Progenitor cell of endocrine pancreas (in vitro differentiated cells): ENCODE data around the gene PAX5. TPM values are rescaled to one million over a fixed set of nuclear protein-coding genes. Genes with fewer than 3 reads are reported as not detected.
A peak's percentile ranks its signal among the peaks of the same experiment; 100 is the strongest.

Experiments used
- DNase-seq: peaks from one replicate; pipeline ENCODE4 v3.0.0; 2021; ENCODE audit warnings: low spot score; ENCODE audit not compliant: unreplicated experiment
- H3K27ac Mint-ChIP-seq: 2 replicates; pipeline ENCODE4 v1.8.0; 2021; ENCODE audit warnings: mild to moderate bottlenecking, moderate library complexity, mixed read lengths
- H3K27me3 Mint-ChIP-seq: 2 replicates; pipeline ENCODE4 v1.8.0; 2021; ENCODE audit warnings: mixed read lengths
- H3K36me3 Mint-ChIP-seq: 2 replicates; pipeline ENCODE4 v1.8.0; 2022; ENCODE audit warnings: mixed read lengths; ENCODE audit not compliant: insufficient read depth
- H3K4me1 Mint-ChIP-seq: 2 replicates; pipeline ENCODE4 v1.8.0; 2021; ENCODE audit warnings: low read depth, mixed read lengths
- H3K4me3 Mint-ChIP-seq: 2 replicates; pipeline ENCODE4 v1.8.0; 2021; ENCODE audit warnings: low read depth, mild to moderate bottlenecking, moderate library complexity, mixed read lengths
- H3K9me3 Mint-ChIP-seq: 2 replicates; pipeline ENCODE4 v1.8.0; 2021; ENCODE audit warnings: low read depth, mixed read lengths
- total RNA-seq: library from RNA; stranded (reverse); gene quantifications from 2 replicates; pipeline ENCODE4 v1.2.1, GENCODE V29; 2021
- TF ChIP-seq, protein P1 (sequence below): fragments of 200-600 bp; sonication (generic); IDR thresholded peaks from one replicate; pipeline ENCODE4 v1.5.0; 2021; ENCODE audit warnings: antibody characterized with exemption, mild to moderate bottlenecking; ENCODE audit not compliant: unreplicated experiment

The PAX5 gene
- total RNA-seq, 1 donor from 2014 or later: not detected

DNA sequence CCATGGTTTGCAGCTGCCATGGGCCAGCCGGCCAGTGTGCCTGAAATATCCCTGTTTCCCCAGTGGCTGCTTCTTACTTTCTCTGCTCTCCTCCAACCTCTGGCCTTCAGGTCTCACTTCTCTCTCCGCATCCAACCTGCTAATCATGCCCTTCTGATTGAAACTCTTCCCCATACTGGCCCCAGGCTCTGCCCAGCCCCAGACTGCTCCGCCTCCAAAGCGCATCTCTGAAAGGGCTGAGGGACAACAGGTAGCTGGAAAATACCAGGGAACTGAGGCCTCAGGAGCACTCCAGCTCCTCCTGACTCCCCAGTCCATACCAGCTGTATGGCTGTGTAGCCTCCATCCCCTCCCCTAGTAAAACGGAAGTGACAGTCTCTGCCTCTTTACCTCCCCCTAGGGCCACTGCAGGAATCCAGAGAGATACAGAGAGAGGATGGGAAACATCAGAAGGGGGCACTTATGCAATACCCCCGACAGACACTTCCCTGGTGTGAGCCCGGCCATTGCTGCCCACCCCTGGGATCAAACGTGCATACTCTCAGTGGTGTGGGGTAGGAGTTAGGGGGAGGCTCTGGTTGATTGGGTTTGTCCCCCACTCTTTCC lies 34.2 kb downstream of the PAX5 start:
- peaks cover 1% of the 10 kb centered on the region for H3K4me1 Mint-ChIP-seq
- H3K36me3 Mint-ChIP-seq: no peaks in the 10 kb centered on the region
- TF ChIP-seq, protein P1, sequence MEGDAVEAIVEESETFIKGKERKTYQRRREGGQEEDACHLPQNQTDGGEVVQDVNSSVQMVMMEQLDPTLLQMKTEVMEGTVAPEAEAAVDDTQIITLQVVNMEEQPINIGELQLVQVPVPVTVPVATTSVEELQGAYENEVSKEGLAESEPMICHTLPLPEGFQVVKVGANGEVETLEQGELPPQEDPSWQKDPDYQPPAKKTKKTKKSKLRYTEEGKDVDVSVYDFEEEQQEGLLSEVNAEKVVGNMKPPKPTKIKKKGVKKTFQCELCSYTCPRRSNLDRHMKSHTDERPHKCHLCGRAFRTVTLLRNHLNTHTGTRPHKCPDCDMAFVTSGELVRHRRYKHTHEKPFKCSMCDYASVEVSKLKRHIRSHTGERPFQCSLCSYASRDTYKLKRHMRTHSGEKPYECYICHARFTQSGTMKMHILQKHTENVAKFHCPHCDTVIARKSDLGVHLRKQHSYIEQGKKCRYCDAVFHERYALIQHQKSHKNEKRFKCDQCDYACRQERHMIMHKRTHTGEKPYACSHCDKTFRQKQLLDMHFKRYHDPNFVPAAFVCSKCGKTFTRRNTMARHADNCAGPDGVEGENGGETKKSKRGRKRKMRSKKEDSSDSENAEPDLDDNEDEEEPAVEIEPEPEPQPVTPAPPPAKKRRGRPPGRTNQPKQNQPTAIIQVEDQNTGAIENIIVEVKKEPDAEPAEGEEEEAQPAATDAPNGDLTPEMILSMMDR: no peak
- DNase-seq: no peak
- peaks cover 96% of the 10 kb centered on the region for H3K27me3 Mint-ChIP-seq
- H3K9me3 Mint-ChIP-seq: no peaks in the 10 kb centered on the region
- no peak overlapping the region for H3K4me3 Mint-ChIP-seq
- no peak overlapping the region for H3K27ac Mint-ChIP-seq

DNA sequence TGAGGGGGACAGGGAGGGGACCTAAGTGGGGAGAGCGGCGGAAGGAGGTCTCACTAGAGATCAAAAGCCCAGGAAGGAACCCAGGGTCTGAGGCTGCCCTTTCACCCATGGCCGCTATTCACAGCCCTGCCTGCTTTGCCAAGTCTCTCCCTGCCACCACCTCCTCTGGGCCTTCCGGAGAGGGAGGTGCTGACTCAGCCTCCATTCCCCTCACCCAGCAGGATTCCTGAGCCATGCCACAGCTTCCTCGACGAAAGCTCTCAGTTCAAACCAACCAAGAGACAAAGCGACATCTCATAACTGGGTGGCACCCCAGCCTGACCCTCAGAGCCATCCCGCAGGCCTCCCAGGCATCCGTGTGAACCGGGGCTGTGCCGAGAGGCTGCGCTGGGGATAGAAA lies 36.7 kb downstream of the PAX5 start:
- Mint-ChIP-seq H3K9me3 (no peaks in the 10 kb centered on the region), H3K36me3 (no peaks in the 10 kb centered on the region), H3K27ac (no peak overlapping the region), H3K27me3 (peaks cover 93% of the 10 kb centered on the region), H3K4me1 (no peaks in the 10 kb centered on the region), H3K4me3 (no peak overlapping the region)
- no peak for DNase-seq
- TF ChIP-seq, protein P1: no peak

DNA sequence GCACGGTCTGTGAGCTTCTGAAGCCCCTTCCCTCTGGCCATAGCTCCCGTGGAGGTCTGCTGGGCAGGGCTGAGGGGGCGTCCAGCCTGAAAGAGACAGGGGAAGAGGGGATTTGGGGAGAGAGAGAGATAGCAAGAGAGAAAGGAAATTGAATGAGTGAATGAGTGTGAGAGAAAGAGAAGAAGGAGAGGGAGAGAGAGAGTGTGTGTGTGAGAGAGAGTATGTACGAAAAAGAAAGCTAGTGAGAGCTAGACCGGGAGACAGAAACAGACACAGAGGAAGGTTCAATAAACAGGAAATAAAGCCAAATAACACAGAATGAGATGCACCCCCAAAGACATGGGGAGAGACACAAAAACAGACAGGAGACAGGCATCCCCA lies 37.4 kb downstream of the PAX5 start:
- H3K36me3 Mint-ChIP-seq: no peaks in the 10 kb centered on the region
- no peak overlapping the region for H3K4me3 Mint-ChIP-seq
- peaks cover 93% of the 10 kb centered on the region for H3K27me3 Mint-ChIP-seq
- TF ChIP-seq, protein P1: no peak
- H3K9me3 Mint-ChIP-seq: peaks cover 2% of the 10 kb centered on the region
- no peak for DNase-seq
- H3K4me1 Mint-ChIP-seq: no peaks in the 10 kb centered on the region
- no peak overlapping the region for H3K27ac Mint-ChIP-seq

DNA sequence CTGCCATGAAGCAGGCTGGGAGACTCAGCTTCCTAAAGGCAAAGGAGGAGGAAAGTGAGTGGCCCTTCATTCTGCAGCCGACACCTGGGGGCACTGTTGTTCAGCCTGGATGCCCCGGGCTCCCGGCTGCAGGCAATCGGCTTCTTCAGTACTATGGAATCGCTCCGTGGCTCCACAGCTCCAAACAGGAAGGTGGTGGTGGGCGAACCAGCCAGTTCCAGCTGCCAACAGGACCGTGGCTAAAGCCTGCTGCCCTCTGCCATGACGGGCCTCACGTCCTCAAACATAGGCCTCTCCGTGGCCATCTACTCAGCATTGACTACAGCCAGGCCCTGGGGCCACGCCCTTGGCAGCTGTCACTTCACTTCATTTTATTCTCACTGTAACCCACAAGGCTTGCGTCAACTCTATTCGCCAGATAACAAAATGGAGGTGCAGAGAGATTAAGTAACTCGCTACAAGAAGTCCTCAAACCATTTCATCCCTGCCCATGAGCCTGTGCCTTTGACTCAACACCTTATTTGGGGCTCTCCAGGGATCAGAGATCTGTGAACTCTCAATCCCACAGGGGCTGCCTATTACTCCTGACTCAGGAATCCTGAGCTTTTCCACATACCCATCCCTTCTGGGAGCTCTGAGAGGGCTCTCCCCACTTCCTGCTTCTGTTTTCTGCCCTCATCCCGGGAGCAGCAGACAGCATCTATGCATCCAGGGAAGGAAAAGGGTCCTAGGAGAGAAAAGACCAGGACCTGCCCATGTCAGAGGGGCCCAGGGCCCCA lies 38.0 kb downstream of the PAX5 start:
- Mint-ChIP-seq H3K9me3 (peaks cover 5% of the 10 kb centered on the region), H3K27me3 (peaks cover 93% of the 10 kb centered on the region), H3K4me1 (no peaks in the 10 kb centered on the region), H3K4me3 (no peak overlapping the region), H3K27ac (no peak overlapping the region), H3K36me3 (peaks cover 2% of the 10 kb centered on the region)
- TF ChIP-seq, protein P1: peak; percentile 78
- peak; percentile 54 for DNase-seq

DNA sequence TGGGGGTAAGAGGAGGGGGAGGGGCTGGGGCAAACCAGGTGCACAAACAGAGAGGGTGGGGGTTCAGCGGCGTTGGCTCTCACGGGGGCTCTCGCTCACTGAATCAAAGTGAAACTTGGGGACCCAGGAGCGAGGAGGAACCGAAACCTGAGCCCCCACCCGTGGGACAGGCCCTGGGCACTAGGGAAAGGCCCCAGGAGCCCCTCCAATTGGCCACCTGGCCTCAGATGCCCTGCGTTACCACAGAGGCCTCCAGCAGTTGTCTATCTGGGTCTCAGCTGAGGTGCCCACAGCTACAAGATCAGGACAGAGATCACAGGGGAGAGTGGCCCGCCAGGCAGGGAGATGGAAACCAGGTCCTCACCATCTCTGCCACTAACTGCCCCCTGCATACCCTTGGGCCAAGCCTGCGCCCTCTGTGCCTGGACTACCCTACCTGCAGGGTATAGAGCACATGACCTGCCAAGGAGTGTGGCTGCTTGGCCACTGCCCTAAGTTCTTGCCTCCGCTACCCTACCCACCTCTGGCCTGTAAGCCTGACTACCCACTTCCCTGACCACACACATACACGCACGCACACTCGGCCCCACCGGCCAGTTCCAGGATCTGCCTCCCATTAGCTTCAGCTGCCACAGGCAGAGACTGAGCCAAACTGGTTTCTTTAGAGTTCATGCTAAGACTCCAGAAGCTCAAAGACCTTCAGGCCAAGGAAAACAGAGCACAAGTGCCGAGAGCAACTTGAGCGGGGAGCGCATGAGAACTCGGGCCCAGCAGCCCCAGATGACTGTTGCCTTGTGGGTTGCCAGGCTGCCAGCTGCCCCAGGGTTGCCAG lies 39.9 kb downstream of the PAX5 start:
- H3K4me3 Mint-ChIP-seq: no peak overlapping the region
- H3K4me1 Mint-ChIP-seq: no peaks in the 10 kb centered on the region
- H3K9me3 Mint-ChIP-seq: peaks cover 5% of the 10 kb centered on the region
- no peak overlapping the region for H3K27ac Mint-ChIP-seq
- TF ChIP-seq, protein P1: no peak
- peaks cover 2% of the 10 kb centered on the region for H3K36me3 Mint-ChIP-seq
- H3K27me3 Mint-ChIP-seq: peaks cover 92% of the 10 kb centered on the region
- DNase-seq: no peak
